OCI-LY7 (cell line): ENCODE results near the gene ITLN1. TPM values are rescaled to one million over a fixed set of nuclear protein-coding genes. Genes with fewer than 3 reads are reported as not detected.

Experiments used
- BruUV-seq: library from RNA; stranded (reverse); fragments of 400-500 nt; replicated peaks from 2 replicates; lab custom pipeline; 2021; lab: Mats Ljungman, UMichigan
- CTCF ChIA-PET: fragments of 300-600 bp; sonication (Branson Sonifier 250); formaldehyde crosslinking; loops from one replicate; lab custom pipeline; 2022; ENCODE audit warnings: antibody characterized with exemption; ENCODE audit not compliant: unreplicated experiment; lab: Charles Lee
- POLR2A ChIA-PET: fragments of 300-600 bp; sonication (Branson Sonifier 250); formaldehyde crosslinking; loops from one replicate; lab custom pipeline; 2022; ENCODE audit warnings: antibody characterized with exemption; lab: Charles Lee
- DNase-seq: peaks from one replicate; pipeline ENCODE4 v3.0.0-alpha.2; 2015; ENCODE audit warnings: low spot score
- H2AFZ ChIP-seq: fragments of 200-600 bp; sonication (generic), shearing (Covaris generic); 2 replicates; pipeline ENCODE4 v1.6.1; 2014; ENCODE audit warnings: mild to moderate bottlenecking, antibody characterized with exemption, low read length, moderate library complexity
- H3K27ac ChIP-seq: fragments of 200-600 bp; sonication (generic); 2 replicates; pipeline ENCODE4 v1.5.1; 2014; ENCODE audit warnings: mixed run types, low read depth, mild to moderate bottlenecking, moderate library complexity, low read length, inconsistent platforms; ENCODE audit not compliant: poor library complexity, severe bottlenecking
- H3K36me3 ChIP-seq: fragments of 200-600 bp; sonication (generic); 2 replicates; pipeline ENCODE4 v1.6.1; 2014; ENCODE audit warnings: mild to moderate bottlenecking, antibody characterized with exemption, low read length, moderate library complexity, mixed read lengths; ENCODE audit not compliant: insufficient read depth
- H3K4me1 ChIP-seq: fragments of 200-600 bp; sonication (generic); 2 replicates; pipeline ENCODE4 v1.5.1; 2014; ENCODE audit warnings: mild to moderate bottlenecking, low read length; ENCODE audit not compliant: insufficient read depth, poor library complexity, severe bottlenecking
- H3K4me2 ChIP-seq: fragments of 200-600 bp; sonication (generic); 2 replicates; pipeline ENCODE4 v1.6.1; 2014; ENCODE audit warnings: mild to moderate bottlenecking, low read length
- H3K4me3 ChIP-seq: fragments of 200-600 bp; sonication (generic); 2 replicates; pipeline ENCODE4 v1.5.1; 2014; ENCODE audit warnings: mild to moderate bottlenecking, low read depth, low read length; ENCODE audit not compliant: poor library complexity, severe bottlenecking
- H3K79me2 ChIP-seq: fragments of 200-600 bp; sonication (generic); 2 replicates; pipeline ENCODE4 v1.6.1; 2016; ENCODE audit warnings: low read depth, mild to moderate bottlenecking, low read length, moderate library complexity, mixed read lengths; ENCODE audit not compliant: insufficient read depth
- H3K9me2 ChIP-seq: fragments of 200-600 bp; sonication (generic); 2 replicates; pipeline ENCODE4 v1.6.1; 2016; ENCODE audit warnings: mild to moderate bottlenecking, low read length, mixed read lengths; ENCODE audit not compliant: insufficient read depth
- H3K9me3 ChIP-seq: fragments of 200-600 bp; sonication (generic); 2 replicates; pipeline ENCODE4 v1.6.1; 2014; ENCODE audit warnings: mild to moderate bottlenecking, mixed run types, low read length, mixed read lengths
- H4K20me1 ChIP-seq: fragments of 200-600 bp; sonication (generic); 2 replicates; pipeline ENCODE4 v1.6.1; 2014; ENCODE audit warnings: mild to moderate bottlenecking, antibody characterized with exemption, low read length, moderate library complexity, mixed read lengths; ENCODE audit not compliant: insufficient read depth
- CTCF ChIP-seq: fragments of 200-600 bp; sonication (generic); conservative IDR thresholded peaks from 2 replicates; pipeline ENCODE4 v1.5.1; 2014; ENCODE audit warnings: mild to moderate bottlenecking, antibody characterized with exemption, low read length, moderate library complexity, mixed read lengths
- EZH2phosphoT487 ChIP-seq: fragments of 200-600 bp; sonication (generic); IDR thresholded peaks from 2 replicates; pipeline ENCODE4 v1.6.1; 2018; ENCODE audit warnings: low read depth, borderline replicate concordance, mild to moderate bottlenecking, mixed run types, antibody characterized with exemption, low read length, moderate library complexity, mixed read lengths
- intact Hi-C: fragments of 100-400 bp; cut with micrococcal nuclease; formaldehyde crosslinking; loops from one replicate; pipeline ENCODE4 v1.10.0; 2022; ENCODE audit not compliant: unreplicated experiment
- total RNA-seq, 2 experiments: library from RNA; depleted of rRNA in 1 of 2; stranded (reverse); fragments of >200 nt in 1 of 2; shearing (Covaris generic) in 1 of 2; gene quantifications; 2 replicates each; pipeline ENCODE4 v1.2.3, GENCODE V29; 2014 to 2022

Gene ITLN1
- total RNA-seq, 2 experiments from 2014 or later, result not detected

- Histone ChIP-seq H3K9me2 (no peaks in the 10 kb centered on the region), H3K4me3 (no peak overlapping the region), H4K20me1 (no peaks in the 10 kb centered on the region), H3K4me2 (no peak overlapping the region), H3K79me2 (no peaks in the 10 kb centered on the region), H3K9me3 (no peaks in the 10 kb centered on the region), H3K4me1 (no peaks in the 10 kb centered on the region), H3K36me3 (no peaks in the 10 kb centered on the region), H3K27ac (no peak overlapping the region), H2AFZ (no peak overlapping the region)
- CTCF ChIA-PET, result no interaction called here
- intact Hi-C loops, result no loop called here
- POLR2A ChIA-PET, result interaction anchor here (0.7 kb wide), 1 partner anchor 126 kb away, joined by 3 read pairs; no protein-coding TSS in a partner anchor
- BruUV-seq, result no TSS peak
- no peak for DNase-seq
- TF ChIP-seq CTCF (no peak), EZH2phosphoT487 (no peak)
Observed at GRCh38 chr1:160860840-160861505, 24.0 kb downstream of the ITLN1 start.

GRCh38 chr1:160859166-160859565 lies 25.8 kb downstream of the ITLN1 start:
- intact Hi-C loops, result no loop called here
- ChIA-PET CTCF (no interaction called here), POLR2A (no interaction called here)
- no peaks in the 10 kb centered on the region for H3K9me2 ChIP-seq
- no peak overlapping the region for H3K4me2 ChIP-seq
- H3K36me3 ChIP-seq, result no peaks in the 10 kb centered on the region
- H3K4me3 ChIP-seq, result no peak overlapping the region
- no peak overlapping the region for H2AFZ ChIP-seq
- DNase-seq, result no peak
- H3K79me2 ChIP-seq, result no peaks in the 10 kb centered on the region
- H3K4me1 ChIP-seq, result no peaks in the 10 kb centered on the region
- no peak overlapping the region for H3K27ac ChIP-seq
- H3K9me3 ChIP-seq, result no peaks in the 10 kb centered on the region
- no TSS peak for BruUV-seq
- no peaks in the 10 kb centered on the region for H4K20me1 ChIP-seq
- TF ChIP-seq CTCF (no peak), EZH2phosphoT487 (no peak)

- H3K36me3 ChIP-seq, result no peaks in the 10 kb centered on the region
- H3K27ac ChIP-seq, result no peak overlapping the region
- CTCF ChIA-PET, result no interaction called here
- no peak overlapping the region for H3K4me3 ChIP-seq
- POLR2A ChIA-PET, result interaction anchor here (0.6 kb wide), 1 partner anchor 12 kb away, joined by 3 read pairs; no protein-coding TSS in a partner anchor
- no peak overlapping the region for H3K4me2 ChIP-seq
- H3K9me3 ChIP-seq, result no peaks in the 10 kb centered on the region
- no peaks in the 10 kb centered on the region for H4K20me1 ChIP-seq
- no peak for DNase-seq
- no peaks in the 10 kb centered on the region for H3K4me1 ChIP-seq
- no peaks in the 10 kb centered on the region for H3K79me2 ChIP-seq
- BruUV-seq, result no TSS peak
- intact Hi-C loops, result no loop called here
- TF ChIP-seq EZH2phosphoT487 (no peak), CTCF (no peak)
- H3K9me2 ChIP-seq, result no peaks in the 10 kb centered on the region
- no peak overlapping the region for H2AFZ ChIP-seq
Observed at GRCh38 chr1:160858507-160858906, 26.5 kb downstream of the ITLN1 start.
